KOPT-K1 (cell line): ENCODE measurements around the gene C19orf25.

ENCODE experiments used
- H3K27ac ChIP-seq: fragments of 200-600 bp; sonication (generic); 2 replicates; pipeline ENCODE4 v1.5.1; 2016; ENCODE audit warnings: antibody characterized with exemption, mild to moderate bottlenecking, low read depth, low read length; ENCODE audit not compliant: poor library complexity, severe bottlenecking
- H3K36me3 ChIP-seq: fragments of 200-600 bp; sonication (generic); 2 replicates; pipeline ENCODE4 v1.5.1; 2017; ENCODE audit warnings: antibody characterized with exemption, mild to moderate bottlenecking, low read length, moderate library complexity; ENCODE audit not compliant: insufficient read depth
- H3K9me3 ChIP-seq: fragments of 200-600 bp; sonication (generic); 2 replicates; pipeline ENCODE4 v1.5.1; 2017; ENCODE audit warnings: antibody characterized with exemption, low read length, mild to moderate bottlenecking; ENCODE audit not compliant: insufficient read depth, poor library complexity, severe bottlenecking

C19orf25 gene

GRCh38 chr19:1433119-1434039 lies 45.6 kb downstream of the C19orf25 start:
- no peaks in the 10 kb centered on the region for H3K9me3 ChIP-seq
- H3K27ac ChIP-seq, result no peak overlapping the region
- H3K36me3 ChIP-seq, result peaks cover 68% of the 10 kb centered on the region

- H3K36me3 ChIP-seq, result peaks cover 77% of the 10 kb centered on the region
- no peaks in the 10 kb centered on the region for H3K9me3 ChIP-seq
- no peak overlapping the region for H3K27ac ChIP-seq
Measured at GRCh38 chr19:1432507-1432887, 46.5 kb downstream of the C19orf25 start.

- Histone ChIP-seq H3K9me3 (no peaks in the 10 kb centered on the region), H3K36me3 (peaks cover 83% of the 10 kb centered on the region), H3K27ac (no peak overlapping the region)
Measured at GRCh38 chr19:1431759-1432506, 47.1 kb downstream of the C19orf25 start.

GRCh38 chr19:1430246-1430645 lies 48.8 kb downstream of the C19orf25 start:
- Histone ChIP-seq H3K36me3 (peaks cover 93% of the 10 kb centered on the region), H3K27ac (no peak overlapping the region), H3K9me3 (no peaks in the 10 kb centered on the region)

GRCh38 chr19:1429750-1430149 lies 49.3 kb downstream of the C19orf25 start:
- Histone ChIP-seq H3K9me3 (no peaks in the 10 kb centered on the region), H3K27ac (no peak overlapping the region), H3K36me3 (peaks cover 93% of the 10 kb centered on the region)

- Histone ChIP-seq H3K36me3 (peaks cover 93% of the 10 kb centered on the region), H3K9me3 (no peaks in the 10 kb centered on the region), H3K27ac (no peak overlapping the region)
Measured at GRCh38 chr19:1428738-1429391, 50.1 kb downstream of the C19orf25 start.

GRCh38 chr19:1427221-1427920 lies 51.6 kb downstream of the C19orf25 start:
- no peak overlapping the region for H3K27ac ChIP-seq
- H3K36me3 ChIP-seq, result peaks cover 93% of the 10 kb centered on the region

GRCh38 chr19:1426736-1427135 lies 52.3 kb downstream of the C19orf25 start:
- Histone ChIP-seq H3K27ac (no peak overlapping the region), H3K9me3 (no peaks in the 10 kb centered on the region), H3K36me3 (peaks cover 93% of the 10 kb centered on the region)

More at GRCh38 chr19:1427221-1427920, 51.6 kb downstream of the C19orf25 start:
- no peaks in the 10 kb centered on the region for H3K9me3 ChIP-seq

GRCh38 chr19:1425902-1426301 lies 53.1 kb downstream of the C19orf25 start:
- no peaks in the 10 kb centered on the region for H3K9me3 ChIP-seq
- no peak overlapping the region for H3K27ac ChIP-seq
- peaks cover 96% of the 10 kb centered on the region for H3K36me3 ChIP-seq

GRCh38 chr19:1425102-1425837 lies 53.7 kb downstream of the C19orf25 start:
- H3K36me3 ChIP-seq, result peaks cover 99% of the 10 kb centered on the region
- H3K9me3 ChIP-seq, result no peaks in the 10 kb centered on the region
- H3K27ac ChIP-seq, result no peak overlapping the region

GRCh38 chr19:1424192-1424955 lies 54.6 kb downstream of the C19orf25 start:
- H3K36me3 ChIP-seq, result peaks cover 98% of the 10 kb centered on the region
- H3K9me3 ChIP-seq, result no peaks in the 10 kb centered on the region
- no peak overlapping the region for H3K27ac ChIP-seq

GRCh38 chr19:1423436-1424191 lies 55.4 kb downstream of the C19orf25 start:
- Histone ChIP-seq H3K36me3 (peaks cover 98% of the 10 kb centered on the region), H3K9me3 (no peaks in the 10 kb centered on the region), H3K27ac (no peak overlapping the region)
